Left lung (tissue), 10 donors: ENCODE measurements around the gene KIF16B. TPM values are rescaled to one million over a fixed set of nuclear protein-coding genes. Genes with fewer than 3 reads are reported as not detected.
"Not testable (repeated sequence)": the region's sequence is repeated elsewhere in the genome, so short reads cannot be mapped to it uniquely, and the experiment has no call there.

Experiments used
- ATAC-seq: fragments of 200-7000 bp; cut with Tn5 transposase; one replicate; pipeline ENCODE4 v1.9.1; 2020; ENCODE audit warnings: moderate library complexity
- DNase-seq, 4 donors: peaks; one replicate each; pipeline ENCODE4 v3.0.0-alpha.2; 2013 to 2020
- H3K27ac ChIP-seq, 2 donors: fragments of 200-600 bp; sonication (generic) in 1 of 2; one replicate each; pipeline versions ENCODE4 v1.5.0 to v1.8.0; 2020 to 2021
- H3K27me3 ChIP-seq, 2 donors: fragments of 200-600 bp; sonication (generic) in 1 of 2; one replicate each; pipeline versions ENCODE4 v1.5.0 to v1.8.0; 2020 to 2021
- H3K36me3 ChIP-seq, 2 donors: fragments of 200-600 bp; sonication (generic) in 1 of 2; one replicate each; pipeline versions ENCODE4 v1.5.0 to v1.8.0; 2020 to 2021
- H3K4me1 ChIP-seq, 2 donors: fragments of 200-600 bp; one replicate each; pipeline ENCODE4 v1.8.0; 2021
- H3K4me3 ChIP-seq, 2 donors: fragments of 200-600 bp; sonication (generic) in 1 of 2; one replicate each; pipeline versions ENCODE4 v1.5.0 to v1.8.0; 2020 to 2021; ENCODE audit warnings: mild to moderate bottlenecking in 1 of 2
- H3K9me3 ChIP-seq, 2 donors: fragments of 200-600 bp; sonication (generic) in 1 of 2; one replicate each; pipeline versions ENCODE4 v1.5.0 to v1.8.0; 2020 to 2021
- CTCF ChIP-seq, 2 donors: fragments of 200-600 bp; sonication (generic) in 1 of 2; IDR thresholded peaks; one replicate each; pipeline versions ENCODE4 v1.5.0 to v1.8.0; 2021; ENCODE audit warnings: antibody characterized with exemption in 2 of 2
- intact Hi-C, 2 donors: fragments of 100-400 bp; cut with DNase I; formaldehyde crosslinking; loops; one replicate each; pipeline versions ENCODE4 v1.11.2 to v1.14.2; 2022
- polyA plus RNA-seq, 6 donors: library from polyadenylated mRNA; unstranded; fragments of 120-200 nt; gene quantifications; one replicate each; pipeline ENCODE4 v1.2.1, GENCODE V29; 2013; ENCODE audit not compliant: insufficient read length in 6 of 6
- total RNA-seq, 2 donors: library from RNA; stranded (reverse); fragmentation: NEBNext Ultra II Directional; extraction: Animal tissue kit (Norgen Biotek cat#: 25700); gene quantifications; one replicate each; pipeline ENCODE4 v1.2.1, GENCODE V29; 2021
- donor health status: DM: no; HTN: yes; CAD: no.
- donor health status: DM: no; HTN: no; CAD: no.

Gene KIF16B
- total and polyA plus RNA-seq, 8 donors, result 9.1 to 23.8 (median 12.8) TPM

DNA sequence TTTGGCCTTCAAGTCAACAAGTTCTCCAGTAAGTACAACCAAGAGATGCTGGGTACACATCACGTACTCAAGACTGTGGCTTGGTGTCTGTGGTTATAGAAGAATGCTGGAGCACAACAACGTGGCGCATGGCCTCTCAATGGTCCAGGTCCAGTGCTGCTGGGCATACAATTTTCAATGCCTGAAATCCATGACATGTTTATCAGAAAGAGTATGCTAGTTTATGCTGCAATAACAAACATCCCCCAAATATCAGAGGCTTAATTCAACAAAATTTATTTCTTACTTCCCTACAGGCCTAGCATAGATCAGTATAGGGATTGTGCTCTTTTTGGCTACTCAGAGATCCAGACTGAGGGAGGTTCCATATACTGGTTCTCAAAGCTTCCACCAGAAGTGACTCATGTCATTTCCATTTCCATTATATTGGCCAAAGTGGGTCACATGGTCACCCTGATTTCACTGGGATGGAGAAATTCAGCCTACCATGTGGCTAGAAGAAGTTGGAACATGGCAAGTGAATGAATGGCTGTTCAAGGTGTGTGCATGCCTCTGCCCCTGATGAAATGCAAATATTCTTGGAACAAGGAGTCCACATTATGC is 33.3 kb upstream of the KIF16B start:
- intact Hi-C loops, result no loop called here
- ATAC-seq, result no peak
- Histone ChIP-seq H3K4me3 (no peak overlapping the region), H3K4me1 (peaks cover 0 to 3% of the 10 kb centered on the region in 2 donors), H3K27me3 (no peaks in the 10 kb centered on the region), H3K27ac (no peak overlapping the region), H3K36me3 (no peaks in the 10 kb centered on the region), H3K9me3 (no peaks in the 10 kb centered on the region)
- DNase-seq, result no peak
- no peak for TF ChIP-seq CTCF (IDR thresholded peaks at IDR 0.05)

- Histone ChIP-seq H3K9me3 (no peaks in the 10 kb centered on the region), H3K27ac (no peak overlapping the region), H3K4me3 (no peak overlapping the region), H3K36me3 (no peaks in the 10 kb centered on the region), H3K4me1 (no peaks in the 10 kb centered on the region), H3K27me3 (no peaks in the 10 kb centered on the region)
- no peak for ATAC-seq
- no peak for TF ChIP-seq CTCF (IDR thresholded peaks at IDR 0.05)
- peak in 2 of 4 donors; percentile 50 to 66 for DNase-seq
- intact Hi-C loops, result no loop called here
Observed at GRCh38 chr20:16601047-16601446, 27.8 kb upstream of the KIF16B start.

GRCh38 chr20:16599257-16599656 is 26.0 kb upstream of the KIF16B start:
- Histone ChIP-seq H3K4me1 (no peaks in the 10 kb centered on the region), H3K27ac (no peak overlapping the region), H3K36me3 (no peaks in the 10 kb centered on the region), H3K4me3 (no peak overlapping the region), H3K9me3 (no peaks in the 10 kb centered on the region), H3K27me3 (no peaks in the 10 kb centered on the region)
- DNase-seq (no peak), ATAC-seq (no peak)
- intact Hi-C loops, result no loop called here
- TF ChIP-seq CTCF (IDR thresholded peaks at IDR 0.05), result no peak

DNA sequence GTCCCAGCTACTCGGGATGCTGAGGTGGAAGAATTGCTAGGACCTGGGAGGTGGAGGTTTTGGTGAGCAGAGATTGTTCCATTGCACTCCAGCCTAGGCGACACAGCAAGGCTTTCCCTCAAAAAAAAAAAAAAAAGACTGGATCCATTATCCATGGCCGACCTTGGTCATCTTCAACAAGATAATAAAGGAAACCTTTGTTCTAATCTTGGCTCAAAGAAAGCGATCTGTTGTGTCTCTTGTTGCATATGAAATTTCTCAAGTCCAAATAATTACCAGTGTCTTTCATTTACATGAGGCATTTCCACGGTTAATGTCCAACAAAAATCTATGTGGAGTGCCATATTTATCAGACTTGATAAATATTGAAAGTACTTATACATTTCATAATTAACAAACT is 23.7 kb upstream of the KIF16B start:
- intact Hi-C loops, result no loop called here
- no peak overlapping the region for H3K4me3 ChIP-seq
- no peaks in the 10 kb centered on the region for H3K27me3 ChIP-seq
- no peaks in the 10 kb centered on the region for H3K9me3 ChIP-seq
- H3K36me3 ChIP-seq, result no peaks in the 10 kb centered on the region
- no peaks in the 10 kb centered on the region for H3K4me1 ChIP-seq
- H3K27ac ChIP-seq, result no peak overlapping the region
- DNase-seq (no peak), ATAC-seq (no peak)
- TF ChIP-seq CTCF (IDR thresholded peaks at IDR 0.05), result no peak

- H3K27me3 ChIP-seq, ATAC-seq, DNase-seq, intact Hi-C loops, H3K4me1 ChIP-seq, H3K9me3 ChIP-seq, H3K36me3 ChIP-seq, H3K27ac ChIP-seq, H3K4me3 ChIP-seq: not testable (repeated sequence)
Observed at GRCh38 chr20:16596404-16596803, 23.2 kb upstream of the KIF16B start.

DNA sequence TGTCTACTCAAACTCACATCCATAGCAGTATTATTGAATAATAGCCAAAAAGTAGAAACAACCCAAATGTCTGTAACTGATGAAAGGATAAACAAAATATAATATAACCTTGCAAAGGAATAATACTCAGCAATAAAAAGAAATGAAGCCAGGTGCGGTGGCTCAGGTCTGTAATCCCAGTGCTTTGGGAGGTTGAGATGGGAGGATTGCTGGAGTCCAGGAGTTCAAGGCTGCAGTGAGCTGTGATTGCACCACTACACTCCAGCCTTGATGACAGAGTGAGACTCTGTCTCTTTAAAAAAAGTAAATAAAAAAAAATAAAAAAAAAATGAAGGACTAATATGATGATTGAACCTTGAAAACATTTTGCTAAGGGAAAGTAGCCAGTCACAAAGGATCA is 22.1 kb upstream of the KIF16B start:
- H3K4me3 ChIP-seq, result no peak overlapping the region
- H3K27me3 ChIP-seq, result peaks cover 0 to 6% of the 10 kb centered on the region in 2 donors
- ATAC-seq, result no peak
- H3K27ac ChIP-seq, result no peak overlapping the region
- no peaks in the 10 kb centered on the region for H3K36me3 ChIP-seq
- H3K9me3 ChIP-seq, result no peaks in the 10 kb centered on the region
- no peaks in the 10 kb centered on the region for H3K4me1 ChIP-seq
- TF ChIP-seq CTCF (IDR thresholded peaks at IDR 0.05), result no peak
- intact Hi-C loops, result no loop called here
- DNase-seq, result no peak
